Activated gamma-delta T cell (primary cell): ENCODE measurements around the gene HSP90AB1.
"Not testable (repeated sequence)": the region's sequence is repeated elsewhere in the genome, so short reads cannot be mapped to it uniquely, and the experiment has no call there.

ENCODE experiments used
- DNase-seq: peaks from one replicate; lab custom pipeline; 2025; lab: John Stamatoyannopoulos, UW

Gene HSP90AB1

DNA sequence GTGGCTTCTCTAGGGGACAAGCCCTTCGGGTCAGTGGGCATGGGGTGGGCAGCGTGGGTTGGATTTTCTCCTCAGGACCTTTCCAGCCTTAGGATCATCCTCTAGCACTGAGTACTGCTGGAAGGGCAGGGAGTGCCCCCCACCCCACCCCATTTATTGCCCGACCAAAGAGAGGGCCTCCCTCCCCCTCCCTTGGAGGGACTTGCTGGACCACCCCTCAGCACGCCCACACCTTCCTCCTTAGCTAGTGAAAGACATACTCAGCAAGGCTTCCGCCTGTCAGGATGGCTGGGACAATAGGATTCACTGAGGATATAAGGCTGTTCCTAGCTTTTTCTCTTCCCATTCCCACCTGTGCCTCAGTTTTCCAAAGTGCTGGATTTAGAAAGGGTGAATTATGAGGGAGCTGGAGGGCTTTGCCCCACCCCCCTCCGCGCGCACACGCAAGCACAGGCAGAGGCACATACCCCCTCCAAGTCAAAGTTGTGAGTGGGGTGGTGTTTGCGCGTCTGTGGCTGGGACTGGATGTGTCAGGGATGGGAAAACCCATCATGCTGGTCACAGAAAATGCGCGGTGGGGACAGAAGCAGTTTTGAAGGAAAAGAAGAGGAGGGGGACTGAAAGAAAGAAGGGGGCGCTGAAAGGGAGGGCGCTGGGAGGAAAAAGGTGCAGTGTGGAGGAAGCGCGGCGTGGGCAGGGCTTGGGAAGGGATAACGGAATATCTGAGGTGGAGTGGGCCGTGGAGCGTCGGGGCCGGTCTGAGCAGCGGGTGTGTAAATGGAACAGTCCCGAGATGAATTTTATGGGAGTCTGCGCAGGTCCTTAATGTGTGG lies 24.2 kb upstream of the HSP90AB1 start:
- DNase-seq, result no peak

DNA sequence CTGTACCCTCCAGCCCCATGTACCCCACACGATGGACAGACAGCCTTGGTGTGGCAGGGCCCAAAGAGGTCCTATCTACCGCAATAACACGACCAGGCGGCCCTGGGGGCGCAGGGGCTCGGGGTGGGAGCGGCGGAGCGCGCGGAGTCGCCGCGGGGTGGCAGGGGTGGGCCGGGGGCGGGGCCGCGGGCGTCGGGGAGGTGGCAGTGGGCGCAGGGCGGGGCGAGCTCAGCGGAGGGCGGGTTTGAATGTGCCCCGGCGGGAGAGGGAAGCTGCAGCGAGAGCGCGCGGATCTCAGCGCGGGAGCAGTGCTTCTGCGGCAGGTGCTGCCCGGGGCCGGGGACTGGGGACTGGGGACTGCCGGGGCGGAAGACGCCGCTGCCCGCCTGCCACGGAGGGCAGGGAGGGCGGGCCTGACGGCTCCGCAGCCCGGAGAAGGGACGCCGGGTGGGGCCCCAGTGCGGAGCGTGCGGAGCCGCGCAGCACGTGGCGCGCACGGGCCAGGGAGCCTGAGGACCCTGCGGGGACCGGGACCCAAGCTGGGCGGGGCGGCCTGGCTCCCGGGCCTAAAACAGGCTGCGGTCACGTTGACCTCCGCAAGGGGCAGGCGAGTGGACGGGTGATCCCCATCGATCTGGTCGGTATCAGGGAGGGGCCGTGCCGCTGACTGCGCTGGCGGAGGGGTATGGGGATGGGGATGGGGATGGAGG lies 23.4 kb upstream of the HSP90AB1 start, which contains the start of gene SLC29A1:
TSS of gene SLC29A1 (plus strand) at position 277 of the 710 bp plus-strand sequence. CDS start 3,719 bp downstream, outside the sequence.
- DNase-seq, result peak; percentile 73

DNA sequence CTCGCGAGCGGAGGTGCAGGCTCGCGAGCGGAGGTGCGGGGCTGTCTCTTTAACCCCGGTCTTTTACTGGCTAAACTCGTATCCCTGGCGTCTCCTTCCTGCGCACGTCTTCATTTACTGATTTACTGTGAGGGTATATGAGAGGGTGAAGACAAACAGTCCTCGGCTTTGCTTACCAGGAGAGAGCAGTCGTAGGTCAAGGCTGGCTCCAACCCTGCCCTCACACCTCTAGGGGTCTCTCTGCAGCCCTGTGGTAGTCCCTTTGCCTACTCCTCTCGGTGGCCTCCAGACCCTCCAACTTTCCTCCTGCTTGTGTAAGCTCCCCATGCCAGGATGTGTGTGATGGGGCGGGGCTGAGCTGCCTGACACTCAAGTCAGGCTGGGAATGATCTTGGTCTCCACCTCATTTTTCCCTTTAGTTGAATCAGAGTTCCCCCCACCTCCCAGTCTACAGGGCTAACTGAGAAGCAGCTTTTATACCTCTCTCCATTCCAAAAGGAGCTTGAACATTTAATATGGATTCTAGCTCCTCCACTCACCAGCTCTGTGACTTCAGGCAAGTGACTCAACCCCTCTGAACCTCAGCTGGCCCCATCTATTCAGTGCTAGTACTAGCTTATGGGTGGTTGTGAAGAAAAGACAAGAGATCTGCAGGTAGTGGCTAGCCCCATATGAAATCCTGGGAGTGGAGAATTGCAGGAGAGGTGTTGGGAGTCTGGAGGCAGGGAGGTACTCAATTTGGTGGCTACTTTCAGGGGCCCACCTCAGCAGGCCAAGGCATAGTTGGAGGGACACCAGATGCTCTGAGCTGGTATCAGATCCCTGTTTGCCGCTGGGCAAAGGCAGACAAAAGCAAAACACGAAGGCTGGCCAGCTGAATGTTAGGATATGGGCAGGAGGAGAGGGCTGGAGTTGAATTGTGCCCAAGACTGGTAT lies 22.6 kb upstream of the HSP90AB1 start:
- DNase-seq, result no peak

- DNase-seq, result no peak
Measured at GRCh38 chr6:44224965-44225305, 22.0 kb upstream of the HSP90AB1 start.

DNA sequence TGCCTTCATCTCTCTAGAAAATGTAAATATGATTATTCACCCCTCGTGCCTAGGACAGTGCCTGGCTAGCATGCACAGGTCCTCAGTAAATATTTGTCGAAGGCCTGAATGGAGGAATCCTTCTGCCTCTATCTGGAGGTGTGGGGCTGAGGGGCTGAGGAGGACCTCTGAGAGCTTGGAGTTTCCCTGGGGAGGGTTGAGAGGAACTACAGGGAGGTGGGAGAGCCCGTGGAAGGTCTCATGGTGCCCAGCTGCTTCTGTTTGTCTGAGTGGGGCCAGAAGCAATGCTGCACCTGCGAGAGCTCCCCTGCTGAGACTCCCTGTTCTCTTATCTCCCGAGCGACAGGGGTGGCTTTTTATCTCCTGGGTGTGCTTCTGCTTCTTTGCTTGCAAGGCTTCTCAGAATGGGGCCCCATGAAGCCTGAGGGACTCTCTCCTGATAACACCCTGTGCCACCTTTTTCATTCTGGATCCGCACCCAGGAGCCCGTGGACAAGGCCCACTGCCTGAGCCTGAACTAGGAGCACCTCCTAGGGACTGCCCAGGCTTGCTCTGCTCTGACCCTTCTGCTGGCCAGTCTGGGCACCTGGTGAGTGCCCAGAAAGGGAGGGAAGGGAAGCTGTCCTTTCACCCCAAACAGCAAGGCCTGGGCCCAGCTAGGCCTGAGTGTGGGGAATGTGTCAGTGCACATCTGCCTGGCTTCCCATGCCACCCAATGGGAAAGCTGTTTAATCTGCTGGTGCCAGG lies 21.1 kb upstream of the HSP90AB1 start:
- DNase-seq, result no peak

- no peak for DNase-seq
Measured at GRCh38 chr6:44226368-44227147, 20.3 kb upstream of the HSP90AB1 start.

- no peak for DNase-seq
Measured at GRCh38 chr6:44227148-44227793, 19.6 kb upstream of the HSP90AB1 start.

DNA sequence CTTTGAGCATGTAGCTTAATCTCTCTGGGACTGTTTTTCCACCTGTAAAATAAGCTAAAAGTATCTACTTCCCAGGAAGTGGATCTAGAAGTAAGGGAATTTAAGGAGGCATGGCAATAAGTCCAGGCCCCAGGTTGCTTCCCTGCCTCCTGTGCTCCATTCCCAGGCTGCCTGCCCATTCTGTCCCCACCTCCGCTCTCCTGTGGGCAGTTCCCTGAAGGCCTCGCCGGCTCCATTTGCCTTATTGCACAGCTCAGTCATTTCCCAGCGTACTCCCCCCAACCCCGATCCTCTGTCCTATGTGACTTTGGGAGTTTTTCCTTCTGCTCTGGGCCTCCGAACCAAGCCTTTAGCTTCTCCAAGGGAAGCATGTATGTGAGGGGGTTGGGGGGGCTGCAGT lies 18.9 kb upstream of the HSP90AB1 start:
- DNase-seq, result no peak

DNA sequence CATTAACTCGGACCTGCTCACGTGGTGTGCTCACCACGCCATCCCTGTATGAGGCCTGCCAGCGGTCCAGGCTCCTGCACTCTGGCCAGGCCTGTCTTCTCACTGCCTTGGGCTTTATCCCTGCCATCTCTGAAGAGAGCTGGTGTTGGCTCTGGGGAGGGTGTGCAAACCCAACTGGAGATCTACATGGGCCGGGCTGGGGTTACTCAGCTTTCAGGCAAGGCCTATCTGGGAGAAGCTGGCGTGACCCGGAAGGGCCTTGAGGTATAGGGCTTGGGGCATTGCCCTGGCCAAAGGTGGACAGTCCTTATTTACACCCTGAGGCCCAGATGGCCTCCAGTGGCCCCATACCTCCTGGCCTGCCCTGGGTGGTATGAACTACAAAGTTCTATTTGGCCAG lies 18.5 kb upstream of the HSP90AB1 start:
- no peak for DNase-seq

GRCh38 chr6:44228836-44229235 lies 18.1 kb upstream of the HSP90AB1 start:
- DNase-seq, result no peak

DNA sequence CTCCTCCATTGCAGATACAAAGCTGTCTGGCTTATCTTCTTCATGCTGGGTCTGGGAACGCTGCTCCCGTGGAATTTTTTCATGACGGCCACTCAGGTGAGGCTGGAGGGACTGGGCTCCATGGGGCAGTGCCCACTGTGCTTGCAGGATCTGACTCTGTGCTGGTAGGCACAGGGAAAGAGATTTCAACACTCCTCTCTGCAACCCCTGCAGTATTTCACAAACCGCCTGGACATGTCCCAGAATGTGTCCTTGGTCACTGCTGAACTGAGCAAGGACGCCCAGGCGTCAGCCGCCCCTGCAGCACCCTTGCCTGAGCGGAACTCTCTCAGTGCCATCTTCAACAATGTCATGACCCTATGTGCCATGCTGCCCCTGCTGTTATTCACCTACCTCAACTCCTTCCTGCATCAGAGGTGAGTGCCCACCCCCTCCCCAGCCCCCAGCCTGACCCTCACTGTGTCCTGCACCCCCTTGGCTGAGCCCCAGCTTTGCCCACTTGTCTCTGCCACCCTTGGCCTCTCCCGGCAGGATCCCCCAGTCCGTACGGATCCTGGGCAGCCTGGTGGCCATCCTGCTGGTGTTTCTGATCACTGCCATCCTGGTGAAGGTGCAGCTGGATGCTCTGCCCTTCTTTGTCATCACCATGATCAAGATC lies 17.4 kb upstream of the HSP90AB1 start:
- no peak for DNase-seq

DNA sequence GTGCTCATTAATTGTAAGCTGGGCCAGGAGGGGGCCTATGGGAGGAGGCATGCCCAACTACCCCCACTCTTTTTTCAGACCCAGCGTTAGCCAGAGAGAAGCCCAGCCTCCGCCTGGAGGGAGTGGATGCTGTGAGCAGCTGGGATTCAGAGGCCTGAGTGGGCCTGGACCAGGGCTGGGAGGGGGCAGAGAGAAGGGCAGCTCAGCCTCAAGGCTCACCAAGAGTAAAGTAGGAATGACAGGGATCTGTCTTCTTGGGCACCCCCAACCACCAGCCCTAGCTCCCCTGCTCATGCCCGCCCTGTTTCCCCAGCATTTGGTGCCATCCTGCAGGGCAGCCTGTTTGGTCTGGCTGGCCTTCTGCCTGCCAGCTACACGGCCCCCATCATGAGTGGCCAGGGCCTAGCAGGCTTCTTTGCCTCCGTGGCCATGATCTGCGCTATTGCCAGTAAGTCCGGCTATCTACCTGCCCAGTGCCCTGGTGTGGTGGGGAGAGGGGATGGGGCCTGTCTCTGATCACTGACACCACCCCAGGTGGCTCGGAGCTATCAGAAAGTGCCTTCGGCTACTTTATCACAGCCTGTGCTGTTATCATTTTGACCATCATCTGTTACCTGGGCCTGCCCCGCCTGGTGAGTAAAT lies 16.7 kb upstream of the HSP90AB1 start:
- no peak for DNase-seq

DNA sequence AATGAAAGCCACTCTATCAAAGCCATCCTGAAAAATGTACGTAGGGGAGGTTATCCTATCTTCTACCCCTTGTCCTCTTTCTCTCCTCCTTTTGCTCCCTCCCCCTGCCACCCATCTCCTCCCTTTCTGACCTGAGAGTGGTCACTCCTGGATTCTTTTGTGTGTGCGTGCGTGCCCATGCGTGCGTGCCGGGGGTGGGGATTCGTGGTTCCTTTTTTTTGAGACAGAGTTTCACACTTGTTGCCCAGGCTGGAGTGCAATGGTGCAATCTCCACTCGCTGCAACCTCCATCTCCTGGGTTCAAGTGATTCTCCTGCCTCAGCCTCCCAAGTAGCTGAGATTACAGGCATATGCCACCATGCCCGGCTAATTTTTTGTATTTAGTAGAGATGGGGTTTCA lies 15.5 kb upstream of the HSP90AB1 start:
- DNase-seq, result not testable (repeated sequence)

DNA sequence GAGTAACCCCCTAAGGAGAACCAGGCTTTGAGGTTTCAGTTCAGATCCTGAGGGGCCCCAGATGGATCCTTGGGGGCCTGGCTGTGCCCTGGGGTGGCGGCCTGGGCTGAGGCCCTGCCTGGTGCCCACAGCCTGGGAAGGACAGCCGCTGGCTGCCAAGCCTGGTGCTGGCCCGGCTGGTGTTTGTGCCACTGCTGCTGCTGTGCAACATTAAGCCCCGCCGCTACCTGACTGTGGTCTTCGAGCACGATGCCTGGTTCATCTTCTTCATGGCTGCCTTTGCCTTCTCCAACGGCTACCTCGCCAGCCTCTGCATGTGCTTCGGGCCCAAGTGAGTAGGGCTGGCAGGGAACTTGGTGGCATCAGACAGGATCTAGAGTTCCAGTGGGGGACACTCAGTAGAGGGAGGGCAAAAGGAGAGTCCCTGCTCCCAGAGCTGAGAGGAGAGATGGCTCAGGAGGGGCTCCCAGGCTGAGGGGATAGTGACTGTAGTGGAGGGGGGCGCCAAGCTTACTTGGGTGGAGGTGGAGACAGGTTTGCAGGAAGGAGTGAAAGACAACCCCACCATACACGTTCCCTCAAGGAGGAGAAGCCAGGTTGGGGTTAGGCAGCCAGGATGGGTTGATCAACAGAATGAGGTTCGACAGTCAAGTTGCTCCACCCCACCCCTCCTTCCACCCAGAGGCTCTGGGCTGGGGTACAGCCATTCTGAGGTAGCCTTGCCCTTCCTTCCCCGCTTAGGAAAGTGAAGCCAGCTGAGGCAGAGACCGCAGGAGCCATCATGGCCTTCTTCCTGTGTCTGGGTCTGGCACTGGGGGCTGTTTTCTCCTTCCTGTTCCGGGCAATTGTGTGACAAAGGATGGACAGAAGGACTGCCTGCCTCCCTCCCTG lies 14.0 kb upstream of the HSP90AB1 start:
- DNase-seq, result no peak

- no peak for DNase-seq
Measured at GRCh38 chr6:44233567-44234100, 13.3 kb upstream of the HSP90AB1 start.

DNA sequence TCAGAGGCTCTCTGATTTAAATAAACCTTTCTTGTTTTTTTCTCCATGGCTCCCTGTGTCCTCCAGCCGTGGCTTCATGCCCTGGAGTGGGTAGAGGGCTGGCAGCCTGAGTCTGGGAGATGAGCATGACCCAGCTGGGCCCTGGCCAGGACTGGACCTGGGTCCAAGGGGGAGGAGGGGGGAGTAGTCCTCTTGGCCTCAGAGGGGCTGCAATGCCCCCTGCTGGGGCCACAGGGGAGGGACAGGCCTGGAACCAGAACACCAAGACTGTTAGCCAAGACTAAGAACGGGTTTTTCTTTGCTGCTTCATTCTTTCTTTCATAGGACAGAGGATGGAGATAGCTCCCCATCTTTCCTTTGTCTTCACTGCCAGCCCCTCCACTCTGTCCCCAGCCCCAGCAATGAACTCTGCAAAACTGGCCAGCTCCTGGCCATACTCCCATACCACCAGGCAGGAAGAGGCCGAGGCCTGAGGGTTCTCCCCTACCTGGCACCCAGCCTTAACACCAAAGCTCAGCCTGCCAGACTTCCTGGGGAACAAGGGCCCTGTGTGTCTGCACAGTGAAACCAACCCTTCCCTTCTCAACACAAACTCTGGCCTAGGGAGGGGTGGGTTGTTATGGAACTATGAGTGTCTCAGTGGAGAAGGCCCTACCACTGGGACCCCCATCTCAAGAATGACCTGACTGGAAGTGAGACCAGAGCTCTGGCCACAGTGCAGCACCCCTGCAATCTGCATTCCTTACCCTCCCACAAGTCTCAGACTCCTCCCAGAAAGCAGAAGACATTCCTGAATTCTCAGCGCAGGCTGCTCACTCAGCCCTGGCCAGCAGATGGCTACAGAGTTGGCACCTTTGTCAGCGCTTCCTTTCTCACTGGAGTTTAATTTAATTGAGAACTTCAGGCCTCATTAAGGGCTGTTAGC lies 12.5 kb upstream of the HSP90AB1 start:
- no peak for DNase-seq

DNA sequence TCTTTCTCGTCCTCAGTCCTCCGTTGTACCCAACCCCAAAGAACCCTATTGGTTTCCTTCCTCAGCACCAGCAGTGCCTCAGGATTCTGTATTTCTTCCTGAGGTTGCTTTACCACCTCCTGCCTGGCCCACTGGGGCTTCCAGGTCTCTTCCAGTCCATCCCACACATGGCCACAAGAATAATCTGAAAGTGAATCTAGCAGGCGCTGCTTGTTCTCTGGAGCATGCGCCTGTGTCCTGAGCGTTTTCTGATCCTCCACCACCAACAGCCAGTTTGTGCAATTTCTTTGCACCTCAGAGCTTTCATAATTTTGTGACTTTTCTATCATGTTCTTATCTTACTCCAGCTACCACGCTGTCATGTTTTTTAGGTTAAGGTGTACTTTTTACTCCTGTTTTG lies 11.6 kb upstream of the HSP90AB1 start:
- no peak for DNase-seq
